Stimulated activated CD8-positive, alpha-beta memory T cell treated with anti-CD3 and anti-CD28 coated beads, Interleukin-4, amount 100 ng/mL, for 4 hours (primary cell): Measurements from ENCODE around the gene MUC6.

Source experiments
- DNase-seq, 2 donors: peaks; one replicate each; pipeline ENCODE4 v3.0.0-alpha.2; 2020; ENCODE audit warnings: low read depth in 2 of 2, low spot score in 1 of 2

Gene MUC6

DNA sequence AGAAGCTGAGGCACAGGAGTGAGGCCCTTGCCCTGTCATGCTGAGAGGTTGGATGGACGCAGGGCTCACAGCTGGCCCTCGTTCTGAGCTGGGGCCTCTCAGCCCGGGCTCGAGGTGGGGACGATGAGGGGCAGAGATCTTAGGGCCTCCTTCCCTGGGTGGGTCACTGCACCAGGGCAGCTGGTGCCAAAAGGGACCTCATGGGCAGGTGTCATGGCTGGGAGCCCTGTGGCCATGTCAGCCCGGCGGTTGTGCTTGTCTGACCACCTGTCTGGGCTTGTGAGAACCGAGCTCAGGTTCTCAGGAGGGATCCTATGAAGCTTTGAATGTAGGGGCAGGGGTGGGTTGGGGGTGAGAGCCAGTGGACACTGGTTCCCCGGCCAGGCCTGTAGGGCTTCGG is 1.8 kb upstream of the MUC6 start:
- no peak for DNase-seq

DNA sequence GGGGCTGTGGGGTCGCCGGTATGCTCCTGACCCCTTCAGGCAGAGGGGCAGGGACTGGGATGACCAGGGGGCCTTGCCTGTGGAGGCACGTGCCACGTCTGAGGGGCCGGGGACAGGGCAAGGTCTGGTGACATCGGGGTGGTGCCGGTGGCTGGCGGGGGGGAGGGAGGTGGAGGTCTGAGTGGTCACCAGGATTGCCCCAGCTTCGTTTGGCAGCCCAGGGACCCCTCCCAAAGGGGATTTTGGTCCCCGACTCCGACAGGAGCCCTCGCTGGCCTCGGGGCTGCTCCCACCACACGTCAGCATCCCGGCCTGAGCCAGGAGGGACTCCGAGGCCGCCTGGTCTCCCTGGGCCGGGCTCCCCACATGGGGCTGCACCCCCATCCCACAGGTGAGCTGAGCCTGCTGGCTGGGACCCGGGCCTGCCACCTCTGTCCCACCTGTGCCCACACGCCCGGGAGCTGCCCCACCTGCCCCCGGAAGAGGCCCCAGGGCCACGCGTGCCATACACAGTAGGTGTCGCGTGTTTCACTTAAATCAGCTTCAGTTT is 1.1 kb upstream of the MUC6 start:
- DNase-seq: no peak

DNA sequence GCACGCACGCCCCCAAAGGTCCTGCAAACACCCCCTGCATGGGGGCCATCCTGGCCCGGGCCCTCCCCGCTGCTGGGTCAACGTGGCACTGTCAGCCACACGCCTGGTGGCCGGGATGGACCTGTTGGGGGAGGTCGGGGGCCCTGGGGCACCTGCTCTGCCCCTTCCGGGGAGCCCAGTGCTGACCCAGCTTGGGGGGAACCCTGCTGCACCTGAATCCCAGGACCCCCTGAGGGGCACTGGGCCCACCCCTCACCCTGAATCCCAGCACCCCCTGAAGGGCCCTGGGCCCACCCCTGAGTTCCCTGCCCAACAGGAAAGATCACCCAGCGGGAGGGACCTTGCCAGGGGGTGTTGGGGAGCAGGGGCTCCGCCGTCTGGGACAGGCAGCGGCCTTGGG is 413 bp upstream of the MUC6 start:
- DNase-seq: no peak

DNA sequence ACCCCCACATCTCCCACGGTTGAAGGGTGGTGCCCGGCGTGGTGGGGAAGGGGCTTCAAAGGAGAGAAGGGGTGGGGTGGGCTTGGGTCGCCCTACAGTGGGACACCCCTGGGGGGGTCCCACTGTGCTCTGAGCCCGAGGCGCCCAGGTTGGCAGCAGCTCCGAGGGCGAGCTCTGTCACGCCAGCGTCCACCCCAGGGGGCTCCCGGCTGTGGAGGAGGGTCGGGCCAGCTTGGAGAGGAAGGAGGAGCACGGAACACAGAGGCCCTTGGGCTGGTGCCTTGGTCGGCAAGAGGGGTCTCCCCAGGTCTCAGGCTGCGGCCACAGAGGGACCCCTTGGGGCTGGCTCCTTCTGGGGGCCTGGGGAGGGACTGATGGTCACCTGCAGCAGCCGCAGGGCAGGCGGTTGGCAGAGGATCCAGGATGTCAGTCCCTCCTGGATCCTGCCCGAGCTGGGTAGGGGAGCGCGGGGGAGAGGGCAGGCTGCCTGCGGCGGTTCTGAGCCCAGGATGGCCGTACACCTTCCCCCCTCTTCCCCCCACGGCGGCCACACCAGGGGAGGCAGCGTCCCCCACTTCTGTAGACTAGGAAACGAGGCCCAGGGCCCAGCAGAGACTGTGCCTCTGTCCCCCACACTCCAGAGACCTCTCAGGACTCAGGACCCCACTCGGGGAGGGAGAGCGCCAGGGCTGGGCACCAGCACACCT is 788 bp downstream of the MUC6 start:
- no peak for DNase-seq

DNA sequence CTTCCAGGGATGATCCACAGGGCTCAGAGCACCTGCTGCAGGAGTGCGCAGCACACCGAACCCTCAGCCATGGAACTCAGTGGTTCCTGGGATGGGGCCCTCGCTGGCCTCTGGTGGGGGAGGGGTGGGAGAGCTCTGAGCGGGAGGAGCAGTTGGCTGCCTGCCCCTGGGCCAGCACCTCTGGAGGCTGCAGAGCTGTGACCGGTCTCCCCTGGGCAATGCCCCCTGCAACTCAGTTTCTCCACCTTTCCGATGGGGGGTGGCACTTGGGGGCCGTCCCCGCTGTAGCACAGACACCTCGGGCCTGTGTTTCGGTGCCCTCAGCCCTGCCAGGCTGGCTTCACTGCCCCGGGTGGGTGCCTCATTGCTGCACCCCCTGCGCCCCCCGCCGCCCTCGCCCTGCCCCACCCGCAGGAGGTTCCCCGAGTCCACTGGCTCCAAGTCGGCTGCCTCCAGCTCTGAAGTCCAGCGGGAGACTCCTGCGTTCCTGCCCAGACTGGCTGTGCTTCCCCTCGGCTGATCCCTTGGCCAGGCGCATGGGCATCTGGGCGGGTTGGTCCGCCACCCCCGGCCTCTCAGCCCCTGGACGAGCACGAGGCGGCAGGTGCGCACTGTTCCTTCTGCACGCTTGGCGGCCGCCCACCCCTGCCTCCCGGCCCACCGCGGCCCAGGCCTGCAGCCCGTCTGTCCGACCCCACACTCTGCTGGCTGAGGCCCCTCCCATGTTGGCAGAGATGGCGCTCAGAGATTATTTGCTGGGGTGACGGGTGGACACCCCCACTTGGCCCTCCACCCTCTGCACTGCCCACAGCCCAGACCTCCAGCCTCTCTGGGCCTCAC is 1.8 kb downstream of the MUC6 start:
- no peak for DNase-seq

DNA sequence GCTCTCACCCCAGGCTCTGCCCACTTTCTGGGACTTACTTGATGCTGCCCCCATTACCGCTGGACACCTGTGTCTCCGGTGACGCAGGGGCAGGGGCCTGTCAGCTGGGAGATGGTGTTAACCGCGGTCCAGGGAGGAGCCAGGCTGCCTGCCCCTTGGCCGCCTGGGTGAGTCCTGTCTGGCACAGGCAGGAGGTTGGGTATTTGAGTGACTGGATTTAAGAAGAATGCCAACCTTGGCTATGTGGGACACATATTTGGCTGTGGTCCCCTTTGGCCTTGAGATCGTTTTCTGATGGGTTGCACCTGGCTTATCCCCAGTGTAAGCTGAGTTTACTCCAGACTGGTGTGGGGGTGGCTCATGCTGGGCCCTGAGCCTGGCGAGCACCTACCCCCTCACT is 2.5 kb downstream of the MUC6 start:
- no peak for DNase-seq

DNA sequence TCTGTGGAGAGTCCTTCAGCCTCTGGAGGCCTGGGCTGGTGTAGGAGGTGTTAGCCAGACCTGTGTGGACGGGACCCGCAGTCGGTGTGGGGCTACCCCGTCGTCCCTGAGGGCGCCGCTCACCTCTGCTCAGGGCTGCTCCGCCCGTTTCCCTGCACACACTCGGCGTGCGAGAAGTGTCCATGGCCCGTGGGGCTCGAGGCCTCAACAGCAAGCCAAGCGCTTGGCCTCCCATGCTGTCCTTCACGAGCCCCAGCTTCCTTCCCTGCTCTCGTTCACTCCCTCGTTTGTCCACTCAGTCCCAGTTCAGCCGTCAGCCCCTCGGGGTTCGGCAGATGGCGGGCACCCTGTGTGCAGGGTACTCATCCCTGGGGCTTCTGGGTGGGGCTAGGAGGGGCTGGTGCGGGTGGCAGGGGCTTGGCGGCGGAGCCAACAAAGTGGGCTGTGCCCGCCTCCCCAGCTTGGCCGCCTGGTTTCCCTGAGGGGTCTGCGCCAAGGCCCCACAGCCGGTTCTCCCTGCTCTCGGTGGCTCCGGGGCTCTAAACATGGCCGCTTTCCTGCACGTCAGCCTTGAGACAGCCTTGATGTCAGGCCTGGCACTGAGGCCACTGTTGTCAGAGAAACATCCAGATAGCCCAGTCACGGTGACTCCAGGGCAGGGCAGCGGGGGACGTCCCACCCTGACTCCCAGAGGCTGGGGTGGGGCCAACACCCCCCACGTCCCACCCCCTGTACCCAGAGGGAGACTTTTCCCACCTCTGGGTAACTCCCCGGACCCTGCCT is 3.3 kb downstream of the MUC6 start:
- no peak for DNase-seq

DNA sequence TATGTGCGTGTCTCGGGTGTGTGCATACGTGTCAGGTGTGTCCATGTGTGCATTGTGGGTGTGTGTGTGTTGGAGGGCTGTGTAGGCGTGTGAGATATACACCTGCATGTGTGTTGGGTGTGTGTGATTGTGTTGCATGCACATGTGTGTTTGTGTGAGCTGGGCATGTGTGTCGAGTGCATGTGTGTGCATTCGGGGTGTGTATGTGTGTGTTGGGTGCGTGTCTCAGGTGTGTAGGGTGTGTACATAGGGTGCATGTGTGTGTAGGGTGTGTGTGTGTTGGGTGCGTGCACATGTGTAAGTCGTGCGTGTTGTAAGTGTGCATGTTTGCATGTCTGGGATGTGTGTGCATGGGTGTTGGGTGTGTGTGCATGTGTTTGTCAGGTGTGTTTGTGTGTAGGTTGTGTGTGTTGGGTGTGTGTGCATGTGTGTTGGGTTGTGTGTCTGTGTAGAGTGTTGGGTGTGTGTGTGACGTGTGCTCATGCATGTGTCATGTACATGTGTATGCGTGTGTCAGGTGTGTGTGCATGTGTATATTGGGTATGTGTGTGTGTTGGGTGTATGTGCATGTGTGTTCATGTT is 4.1 kb downstream of the MUC6 start:
- no peak for DNase-seq

DNA sequence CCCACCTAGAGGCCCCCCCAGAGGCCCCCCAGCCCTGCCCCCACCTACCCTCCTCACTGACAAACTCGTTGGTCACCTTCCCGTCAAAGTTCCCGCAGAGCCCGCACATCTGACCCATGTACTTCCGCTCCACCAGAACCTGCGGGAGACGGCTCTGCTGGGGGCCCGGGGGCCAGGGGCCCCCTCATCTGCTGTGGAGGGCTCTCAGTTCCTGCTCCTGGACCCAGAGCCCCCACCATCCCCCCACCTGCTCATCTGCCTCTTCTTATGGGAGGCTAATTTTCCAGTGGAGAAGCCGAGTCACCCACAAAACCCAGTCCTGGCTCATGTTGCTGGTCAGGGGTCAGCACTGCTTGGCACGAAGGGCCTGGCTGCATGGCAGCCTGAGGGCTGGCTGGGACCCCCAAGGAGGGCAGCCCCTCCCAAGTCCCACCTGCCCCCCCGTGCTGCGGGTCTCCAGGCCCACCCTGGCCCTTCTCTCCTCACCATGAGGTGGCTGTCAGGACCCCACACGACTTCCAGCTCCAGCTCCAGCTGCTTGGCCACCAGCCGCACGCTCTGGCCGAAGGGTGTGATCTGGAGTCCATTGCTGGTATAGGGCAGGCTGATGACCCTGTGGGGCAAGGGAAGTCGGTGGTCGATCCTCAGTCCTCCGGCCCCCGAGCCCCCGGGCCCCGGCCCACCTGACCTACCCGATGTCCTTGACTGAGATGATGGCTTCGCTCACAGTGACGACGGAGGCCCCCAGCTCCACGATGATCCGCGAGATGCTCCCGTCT is 5.2 kb downstream of the MUC6 start:
- no peak for DNase-seq

DNA sequence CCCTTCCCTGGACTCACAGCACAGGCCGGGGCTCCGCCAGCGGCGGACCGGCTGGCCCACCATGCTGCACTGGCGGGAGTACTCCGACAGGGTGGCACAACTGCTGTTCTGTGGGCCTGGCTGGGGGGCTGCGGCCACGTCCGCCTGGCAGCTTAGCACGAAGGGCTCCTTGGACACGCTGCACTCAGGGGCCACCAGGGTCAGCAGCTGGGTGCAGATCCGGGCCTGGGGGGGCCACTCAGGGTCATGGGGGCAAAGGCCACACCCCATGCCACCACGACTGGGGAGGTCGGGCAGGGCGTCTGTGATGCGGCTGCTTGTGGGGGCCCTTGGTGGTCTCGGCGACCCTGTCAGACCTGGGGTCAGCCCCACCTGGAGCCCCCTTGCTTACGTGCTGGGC is 6.0 kb downstream of the MUC6 start:
- no peak for DNase-seq

DNA sequence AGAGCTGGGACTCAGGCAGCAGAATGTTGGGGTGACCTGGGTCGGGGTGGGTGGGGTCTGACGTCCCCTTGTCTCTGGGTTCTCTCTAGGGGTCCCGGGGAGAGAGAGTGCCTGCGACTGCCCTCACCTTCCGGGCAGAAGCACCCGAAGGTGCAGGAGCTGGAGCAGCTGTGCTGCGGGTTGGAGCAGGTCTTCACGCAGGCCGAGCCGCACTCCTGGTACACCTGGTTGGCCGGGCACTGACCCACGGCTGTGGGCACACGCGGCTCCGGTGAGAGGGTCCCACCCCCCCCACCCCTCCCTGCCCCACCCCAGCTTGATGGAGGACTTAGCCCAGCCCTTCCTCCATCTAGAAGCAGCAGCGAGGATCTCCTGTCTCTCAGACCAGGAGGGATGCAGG is 6.4 kb downstream of the MUC6 start:
- no peak for DNase-seq

DNA sequence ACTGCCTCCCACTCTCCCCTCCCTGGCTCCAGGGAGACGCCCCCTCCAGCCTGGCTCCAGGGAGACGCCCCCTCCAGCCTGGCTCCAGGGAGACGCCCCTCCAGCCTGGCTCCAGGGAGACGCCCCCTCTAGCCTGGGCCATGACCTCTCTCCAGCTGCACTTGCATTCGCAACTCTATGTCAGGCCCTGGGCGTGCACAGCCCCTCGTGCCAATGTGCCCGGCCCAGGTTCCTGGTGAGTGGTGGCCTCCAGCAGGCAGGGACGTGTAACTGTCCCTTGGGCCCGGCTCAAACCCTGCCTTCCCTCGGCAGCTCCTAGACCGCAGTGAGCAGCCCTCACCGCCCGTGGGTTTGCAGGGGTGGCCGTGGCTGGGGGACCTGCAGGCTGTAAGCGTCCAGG is 6.9 kb downstream of the MUC6 start:
- no peak for DNase-seq

DNA sequence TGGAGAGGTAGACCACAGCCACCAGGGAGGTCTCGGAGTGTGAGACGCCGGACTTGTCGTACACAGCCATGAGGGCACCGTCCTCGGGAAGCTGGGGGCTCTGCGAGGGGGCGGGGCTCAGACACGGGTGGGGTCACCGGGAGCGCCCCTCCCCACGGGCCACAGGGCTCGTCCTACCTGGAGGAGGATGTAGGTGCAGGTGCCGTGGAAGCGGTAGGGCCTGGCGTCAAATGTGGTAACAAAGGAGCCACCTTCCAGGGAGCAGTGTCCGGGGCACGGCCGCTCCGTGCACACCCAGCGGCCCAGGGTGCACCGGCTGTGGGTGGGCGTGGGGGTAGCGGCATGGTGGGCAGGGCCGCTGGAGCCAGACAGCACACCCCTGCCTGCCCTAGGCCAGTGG is 7.5 kb downstream of the MUC6 start:
- no peak for DNase-seq

DNA sequence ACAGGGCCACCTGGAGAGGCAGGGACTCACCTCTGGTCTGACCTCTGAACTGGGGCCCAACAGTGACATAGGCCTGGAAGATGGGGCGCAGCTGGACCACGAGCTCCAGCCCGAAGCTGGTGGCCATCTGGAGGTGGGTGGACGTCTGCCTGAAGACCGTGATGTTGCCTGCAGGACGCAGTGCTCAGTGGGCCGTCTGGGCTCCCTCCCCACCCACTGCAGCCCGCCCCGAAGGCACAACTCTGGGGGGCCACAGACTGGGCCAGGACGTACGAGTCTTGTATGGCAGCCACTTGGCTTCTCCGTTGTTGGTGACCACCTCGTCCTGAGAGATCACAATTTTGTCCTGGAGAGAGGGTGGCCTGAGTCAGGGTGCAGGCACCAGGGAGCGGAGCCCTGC is 7.9 kb downstream of the MUC6 start:
- no peak for DNase-seq

DNA sequence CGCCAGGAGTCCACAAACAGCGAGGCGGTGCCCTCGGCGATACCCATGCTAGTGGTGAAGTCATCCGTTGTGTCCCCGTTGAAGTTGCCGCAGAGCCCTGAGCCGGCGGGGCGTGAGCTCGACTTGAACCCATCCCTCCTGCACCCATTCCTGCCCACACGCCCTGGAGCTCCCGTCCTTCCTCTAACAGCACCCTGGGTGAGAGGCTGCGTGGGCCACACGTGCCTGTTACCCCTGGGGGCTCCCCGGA is 8.3 kb downstream of the MUC6 start:
- DNase-seq: no peak

DNA sequence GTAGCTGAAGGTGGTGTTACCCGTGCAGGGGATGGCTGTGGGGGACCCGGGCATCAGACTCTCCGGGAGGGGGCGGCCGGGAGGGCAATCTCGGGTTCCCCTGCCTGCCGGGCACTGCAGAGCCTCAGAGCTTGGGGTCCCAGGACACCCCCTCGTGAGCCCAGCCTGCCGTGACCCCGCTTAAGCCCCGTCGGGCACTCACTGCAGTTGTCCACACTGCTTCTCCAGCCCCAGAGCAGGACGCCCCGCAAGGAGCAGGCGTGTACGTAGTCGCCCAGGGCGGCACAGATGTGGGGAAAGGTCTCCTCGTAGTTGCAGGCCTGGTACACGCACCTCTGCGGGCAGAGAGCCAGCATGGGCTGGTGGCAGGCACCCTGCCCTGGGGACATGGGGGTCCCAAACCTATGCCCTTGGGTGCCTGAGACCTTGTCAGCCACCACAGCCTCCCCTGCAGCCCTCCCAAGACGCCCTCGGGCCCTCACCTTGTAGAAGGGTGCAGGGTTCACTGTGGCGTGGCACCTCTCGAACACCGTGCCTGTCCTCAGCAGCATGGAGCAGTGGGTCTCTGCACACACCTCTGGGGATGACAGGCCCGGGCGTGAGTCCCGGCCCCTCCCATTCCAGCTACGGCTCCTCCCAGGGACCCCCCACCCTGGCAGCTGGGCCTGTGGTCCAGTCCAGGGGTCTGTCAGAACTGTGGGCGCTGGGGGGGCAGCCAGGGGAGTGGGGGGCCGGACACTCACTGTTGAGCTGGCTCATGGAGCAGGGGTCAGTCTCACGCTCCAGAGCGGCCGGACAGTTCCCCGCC is 8.8 kb downstream of the MUC6 start:
- DNase-seq: no peak

DNA sequence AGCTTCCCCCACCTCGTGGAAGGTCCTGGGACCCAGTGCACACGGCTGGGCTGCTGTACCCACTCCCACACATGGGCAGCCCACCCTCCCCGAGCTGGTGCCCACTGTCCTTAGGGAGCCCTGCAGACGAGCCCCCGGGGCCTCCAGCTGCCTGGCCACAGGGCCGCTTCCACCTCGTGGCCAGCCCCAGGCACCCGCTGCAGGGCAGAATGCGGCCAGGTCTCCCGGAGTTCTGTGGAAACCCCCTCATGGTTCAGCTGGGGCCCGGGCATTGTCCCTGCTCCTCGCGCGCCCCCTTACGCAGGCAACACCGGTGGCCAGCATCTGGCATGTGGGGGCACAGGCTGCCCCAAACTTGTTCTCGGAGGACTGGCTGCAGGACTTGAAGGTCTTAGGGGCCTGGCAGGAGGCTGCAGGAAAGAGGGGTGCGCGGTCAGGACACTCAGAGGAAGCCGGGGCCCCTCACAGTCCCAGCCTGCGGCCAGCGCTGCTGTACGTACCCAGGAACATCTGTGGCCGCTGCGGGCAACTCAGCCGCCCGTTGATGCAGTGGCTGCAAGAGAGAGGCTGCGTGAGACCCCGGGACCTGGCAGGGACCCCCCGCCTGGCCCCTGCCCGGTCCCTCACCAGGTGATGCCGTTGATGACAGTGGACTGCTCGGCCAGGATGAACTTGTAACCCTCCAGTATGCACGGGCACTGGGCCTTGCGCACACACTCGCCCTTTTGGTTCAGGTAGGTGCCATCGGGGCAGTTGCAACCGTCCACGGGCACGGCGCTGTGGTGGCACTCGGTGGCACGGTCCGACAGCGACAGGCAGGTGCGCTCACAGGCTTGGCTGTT is 9.7 kb downstream of the MUC6 start:
- no peak for DNase-seq

DNA sequence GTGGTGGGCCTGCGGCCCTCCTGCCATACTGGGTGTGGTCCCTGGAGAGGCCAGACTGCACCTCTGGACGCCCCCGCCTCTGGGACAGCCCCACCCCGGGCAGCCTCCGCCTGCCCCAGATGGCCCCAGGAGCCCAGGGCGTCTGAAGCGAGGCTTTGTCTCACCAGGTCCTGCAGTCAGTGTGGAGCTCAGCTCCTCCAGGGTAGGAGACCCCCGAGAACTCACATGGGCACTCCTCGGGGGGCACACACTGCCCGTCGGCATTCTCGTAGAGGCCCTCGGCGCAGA is 10.4 kb downstream of the MUC6 start:
- DNase-seq: no peak

DNA sequence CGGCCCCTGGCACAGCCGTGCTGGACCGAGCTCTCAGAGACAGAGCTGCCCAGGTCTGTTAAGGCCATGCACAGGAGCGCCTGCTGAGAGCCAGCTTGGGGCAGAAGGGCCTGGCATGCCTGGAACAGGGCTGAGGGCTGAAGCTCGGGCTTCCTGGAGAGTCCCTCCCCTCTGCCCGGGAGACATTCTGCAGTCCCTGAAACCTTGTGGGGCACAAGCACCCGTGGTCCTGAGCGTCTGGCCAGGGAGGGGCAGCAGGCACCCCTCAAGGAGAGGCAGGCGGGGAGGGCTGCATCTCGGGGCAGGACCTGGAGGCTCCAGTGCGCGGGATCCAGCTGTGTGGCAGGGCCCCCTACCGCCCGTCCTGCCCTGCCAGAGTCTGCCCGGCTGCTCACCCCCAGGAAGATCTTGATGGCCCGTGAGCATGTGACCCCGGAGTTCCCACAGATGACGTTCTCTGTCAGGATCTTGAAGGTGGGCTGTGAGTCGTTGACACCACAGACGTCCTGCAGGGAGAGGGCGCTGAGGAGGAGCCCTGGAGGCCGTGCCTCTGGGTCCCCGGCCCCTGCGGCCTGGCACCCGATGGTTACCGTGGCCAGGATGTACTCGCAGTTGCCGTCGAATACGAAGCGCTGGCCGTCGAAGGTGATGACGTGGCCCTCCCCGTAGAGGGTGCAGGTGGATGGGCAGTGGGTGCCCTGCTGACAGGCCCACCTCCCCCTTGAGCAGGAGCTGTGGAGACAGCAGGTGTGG is 10.9 kb downstream of the MUC6 start:
- no peak for DNase-seq
